K562 treated with DMSO at 1 percent for 24 hours (cell line): ENCODE measurements around the gene SLC44A2. TPM values are rescaled to one million over a fixed set of nuclear protein-coding genes. Genes with fewer than 3 reads are reported as not detected.

Experiments used
- total RNA-seq: library from RNA; unstranded; fragments of 300-600 nt; gene quantifications from 2 replicates; pipeline ENCODE4 v1.2.3, GENCODE V29; 2022; ENCODE audit warnings: low read depth; ENCODE audit not compliant: insufficient read depth

The SLC44A2 gene
- 38.4 and 39.9 TPM in 2 replicates for total RNA-seq

DNA sequence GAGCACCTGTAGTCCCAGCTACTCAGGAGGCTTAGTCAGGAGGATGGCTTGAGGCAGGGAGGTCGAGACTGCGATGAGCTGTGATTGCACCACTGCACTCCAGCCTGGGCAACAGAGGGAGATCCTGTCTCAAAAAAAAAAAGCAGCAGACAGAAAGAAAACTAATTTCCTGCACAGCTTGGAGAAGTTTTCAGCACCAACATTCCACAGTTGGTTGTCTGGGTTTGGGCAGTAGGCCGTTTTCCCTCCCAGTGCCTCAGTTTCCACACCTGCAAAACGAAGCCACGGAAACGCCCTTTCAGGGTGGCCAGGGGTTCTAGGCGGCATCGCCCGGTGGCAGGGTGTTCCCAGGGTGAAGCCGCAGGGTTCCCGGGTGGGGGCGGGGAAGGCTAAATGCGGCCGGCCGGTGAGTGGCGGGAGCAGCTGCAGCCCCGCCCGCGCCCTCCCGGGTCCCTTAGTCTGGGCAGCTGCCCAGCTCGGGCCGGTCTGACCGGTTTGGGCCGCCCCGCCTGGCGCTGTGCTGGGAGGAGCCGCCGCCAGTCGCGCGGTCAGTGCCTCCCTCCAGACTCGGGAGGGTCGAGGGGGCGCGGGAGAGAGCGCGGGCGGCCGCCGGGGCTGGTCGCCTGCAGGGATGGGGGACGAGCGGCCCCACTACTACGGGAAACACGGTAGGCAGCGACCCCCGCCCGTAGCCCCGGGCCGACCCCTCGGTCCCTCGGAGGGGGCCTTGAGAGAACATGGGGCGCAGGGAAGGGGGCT lies at the start of gene SLC44A2:
Gene SLC44A2 (plus strand): TSS at position 551 of the 759 bp plus-strand sequence. CDS start 81 bp downstream, at position 632.

DNA sequence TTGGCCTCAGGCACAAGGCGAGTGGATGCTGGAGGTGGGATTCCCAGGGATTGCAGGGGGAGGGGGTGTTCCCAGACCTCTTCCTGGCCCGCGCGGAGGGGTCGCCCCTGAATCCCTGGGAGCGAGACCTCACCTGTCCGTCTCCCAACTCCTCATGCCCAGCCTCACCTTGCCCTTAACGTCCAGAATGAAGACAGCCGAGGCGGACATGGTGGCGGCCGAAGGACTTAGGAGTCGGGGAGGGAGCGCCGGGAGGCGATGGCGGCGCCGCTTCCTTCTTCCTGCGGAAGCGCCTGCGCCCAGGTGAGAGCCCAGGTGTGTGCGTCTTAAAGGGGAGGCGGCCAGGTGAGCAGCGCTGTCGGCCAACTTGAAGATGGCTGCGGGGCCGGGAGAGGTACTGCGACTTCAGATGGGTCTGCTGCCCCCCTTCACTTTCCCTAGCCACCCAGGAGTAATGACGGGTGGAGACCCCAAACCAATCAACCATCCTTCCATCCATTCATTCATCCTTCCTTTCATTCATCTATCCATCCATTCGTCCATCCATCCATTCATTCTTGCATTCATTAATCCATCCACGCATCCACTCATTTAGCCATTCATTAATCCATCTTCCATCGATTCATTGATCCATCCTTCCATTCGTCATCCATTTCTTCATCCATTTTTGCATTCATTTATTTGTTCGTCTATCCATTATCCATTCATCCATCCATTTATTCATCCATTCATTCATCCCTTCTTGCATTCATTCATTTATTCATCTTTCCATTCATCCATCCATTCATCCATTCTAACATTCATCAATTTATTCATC lies 38.1 kb upstream of the SLC44A2 start, which contains the start of gene AP1M2:
Gene AP1M2 (minus strand): TSS at position 291 of the 817 bp plus-strand sequence. CDS start 81 bp downstream, at position 210.

DNA sequence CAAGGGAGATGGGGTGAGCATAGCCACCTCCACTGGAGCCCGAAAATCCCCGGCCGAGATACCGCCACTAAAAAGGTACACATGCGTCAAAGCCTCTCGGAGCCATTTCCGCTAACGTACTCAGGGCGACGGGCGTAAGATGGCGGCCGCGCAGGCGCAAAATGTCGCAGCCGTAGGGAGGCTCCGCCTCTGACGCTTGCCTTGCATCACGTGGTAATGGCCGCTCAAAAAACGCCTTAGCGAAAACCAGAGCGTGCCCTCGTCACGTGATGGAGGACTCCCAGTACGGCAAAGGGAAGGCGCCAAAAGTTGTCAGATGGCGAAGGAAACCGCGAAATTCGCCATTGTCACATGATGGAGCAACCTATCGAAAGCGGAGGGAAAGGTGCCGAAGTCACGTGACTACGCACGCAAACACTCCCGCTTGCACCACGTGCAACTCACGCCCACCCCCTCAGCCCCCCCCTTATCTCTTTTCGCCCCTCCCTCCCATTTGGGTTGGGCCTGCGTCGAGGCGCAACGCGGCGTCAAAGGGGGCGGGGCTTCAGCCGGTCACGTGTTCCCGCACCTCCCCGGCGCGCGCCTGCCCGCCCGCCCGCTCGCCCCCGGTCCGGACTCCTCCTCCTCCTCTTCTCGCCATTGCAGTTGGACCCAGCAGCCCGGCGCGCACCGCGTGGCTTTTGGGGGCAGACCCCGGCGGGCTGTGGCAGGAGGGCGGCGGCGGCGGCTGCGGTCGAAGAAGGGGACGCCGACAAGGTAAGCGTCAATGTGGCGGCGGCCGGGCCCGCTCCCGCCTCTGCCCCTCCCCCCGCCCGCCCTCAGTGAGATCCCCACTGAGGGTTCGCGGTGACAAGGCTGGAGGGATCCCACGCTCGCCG lies 28.6 kb downstream of the SLC44A2 start, which contains the start of gene ILF3:
Gene ILF3 (plus strand): TSS at position 615 of the 878 bp plus-strand sequence. CDS start 16,260 bp downstream, outside the sequence.

Other genes with a start within 250 kb of the SLC44A2 start
- gene TYK2, start 245.0 kb upstream of the SLC44A2 start, total RNA-seq = 147 and 169 TPM in 2 replicates
- gene CDC37, start 222.0 kb upstream of the SLC44A2 start, total RNA-seq = 291 and 297 TPM in 2 replicates
- 18.6 and 20.1 TPM in 2 replicates for gene PDE4A, start 205.0 kb upstream of the SLC44A2 start, total RNA-seq
- 94.3 and 110 TPM in 2 replicates for gene KEAP1, start 122.2 kb upstream of the SLC44A2 start, total RNA-seq
- 0.29 and 0.52 TPM in 2 replicates for gene S1PR5, start 108.1 kb upstream of the SLC44A2 start, total RNA-seq
- 75.1 and 87.3 TPM in 2 replicates for gene ATG4D, start 81.6 kb upstream of the SLC44A2 start, total RNA-seq
- 34.0 and 37.5 TPM in 2 replicates for gene KRI1, start 59.5 kb upstream of the SLC44A2 start, total RNA-seq
- 44.8 and 45.6 TPM in 2 replicates for gene CDKN2D, start 56.6 kb upstream of the SLC44A2 start, total RNA-seq
- 0.61 TPM in 1 of 2 replicates, not detected in the other for gene AP1M2, start 38.2 kb upstream of the SLC44A2 start, total RNA-seq
- gene ILF3, start 28.8 kb downstream of the SLC44A2 start, total RNA-seq = 224 and 229 TPM in 2 replicates
- 17.8 and 19.6 TPM in 2 replicates for gene QTRT1, start 75.9 kb downstream of the SLC44A2 start, total RNA-seq
- gene DNM2, start 92.5 kb downstream of the SLC44A2 start, total RNA-seq = 273 and 282 TPM in 2 replicates
- 89.6 and 101 TPM in 2 replicates for gene TMED1, start 210.7 kb downstream of the SLC44A2 start, total RNA-seq
- gene C19orf38, start 222.9 kb downstream of the SLC44A2 start, total RNA-seq = 1.1 and 1.5 TPM in 2 replicates
- 80.5 and 84.1 TPM in 2 replicates for gene CARM1, start 246.0 kb downstream of the SLC44A2 start, total RNA-seq